BE2C (cell line): ENCODE results near the gene GLRX5.

Experiments
- DNase-seq: peaks from one replicate; pipeline ENCODE4 v3.0.0-alpha.2; 2020
- H3K27me3 ChIP-seq: fragments of 250-450 bp; sonication (Bioruptor Pico); 2 replicates; pipeline ENCODE4 v1.5.1; 2020; ENCODE audit warnings: mild to moderate bottlenecking
- H3K36me3 ChIP-seq: fragments of 250-450 bp; sonication (Bioruptor Pico); 2 replicates; pipeline ENCODE4 v1.5.1; 2020; ENCODE audit warnings: mild to moderate bottlenecking
- H3K4me1 ChIP-seq: fragments of 250-450 bp; sonication (Bioruptor Pico); 2 replicates; pipeline ENCODE4 v1.5.1; 2020
- H3K4me3 ChIP-seq: 2 replicates; pipeline ENCODE4 v1.5.1; 2011; ENCODE audit warnings: low read depth, low read length
- H3K9me3 ChIP-seq: fragments of 250-450 bp; sonication (Bioruptor Pico); 2 replicates; pipeline ENCODE4 v1.5.1; 2020
- CTCF ChIP-seq: IDR thresholded peaks from 2 replicates; pipeline ENCODE4 v1.5.1; 2012; ENCODE audit warnings: mild to moderate bottlenecking, low read depth, low read length

GLRX5 gene

GRCh38 chr14:95551435-95551834 lies 16.6 kb downstream of the GLRX5 start:
- Histone ChIP-seq H3K4me3 (no peak overlapping the region), H3K27me3 (no peaks in the 10 kb centered on the region)

GRCh38 chr14:95553141-95553540 lies 18.3 kb downstream of the GLRX5 start:
- DNase-seq, result no peak
- H3K9me3 ChIP-seq, result no peaks in the 10 kb centered on the region
- H3K4me1 ChIP-seq, result no peaks in the 10 kb centered on the region
- no peak for TF ChIP-seq CTCF
- H3K4me3 ChIP-seq, result no peak overlapping the region
- H3K36me3 ChIP-seq, result peaks cover 2% of the 10 kb centered on the region; the same call in 1 of the 2 replicates
- H3K27me3 ChIP-seq, result no peaks in the 10 kb centered on the region

More at GRCh38 chr14:95551435-95551834, 16.6 kb downstream of the GLRX5 start:
- Histone ChIP-seq H3K36me3 (peaks cover 5% of the 10 kb centered on the region), H3K9me3 (no peaks in the 10 kb centered on the region), H3K4me1 (no peaks in the 10 kb centered on the region)
- DNase-seq, result no peak
- TF ChIP-seq CTCF, result no peak

- Histone ChIP-seq H3K4me1 (no peaks in the 10 kb centered on the region), H3K36me3 (no peaks in the 10 kb centered on the region), H3K9me3 (no peaks in the 10 kb centered on the region), H3K27me3 (no peaks in the 10 kb centered on the region), H3K4me3 (no peak overlapping the region)
- no peak for TF ChIP-seq CTCF
- no peak for DNase-seq
These were observed 20.2 kb downstream of the GLRX5 start for GRCh38 chr14:95555053-95555452.

GRCh38 chr14:95557291-95557690 lies 22.4 kb downstream of the GLRX5 start:
- TF ChIP-seq CTCF, result no peak
- no peaks in the 10 kb centered on the region for H3K9me3 ChIP-seq
- H3K4me3 ChIP-seq, result no peak overlapping the region

GRCh38 chr14:95557832-95558231 lies 23.0 kb downstream of the GLRX5 start:
- no peaks in the 10 kb centered on the region; the same call in 1 of the 2 replicates for H3K4me1 ChIP-seq
- H3K4me3 ChIP-seq, result no peak overlapping the region
- no peak for TF ChIP-seq CTCF
- no peaks in the 10 kb centered on the region for H3K36me3 ChIP-seq
- no peak for DNase-seq
- H3K9me3 ChIP-seq, result no peaks in the 10 kb centered on the region
- H3K27me3 ChIP-seq, result no peaks in the 10 kb centered on the region

More at GRCh38 chr14:95557291-95557690, 22.4 kb downstream of the GLRX5 start:
- DNase-seq, result no peak
- H3K27me3 ChIP-seq, result no peaks in the 10 kb centered on the region
- no peaks in the 10 kb centered on the region for H3K4me1 ChIP-seq
- no peaks in the 10 kb centered on the region for H3K36me3 ChIP-seq

GRCh38 chr14:95559203-95559602 lies 24.4 kb downstream of the GLRX5 start:
- H3K27me3 ChIP-seq, result no peaks in the 10 kb centered on the region
- H3K4me1 ChIP-seq, result no peaks in the 10 kb centered on the region; the same call in 1 of the 2 replicates
- no peaks in the 10 kb centered on the region for H3K9me3 ChIP-seq
- no peak for DNase-seq
- no peak overlapping the region for H3K4me3 ChIP-seq
- TF ChIP-seq CTCF, result no peak
- H3K36me3 ChIP-seq, result no peaks in the 10 kb centered on the region
